ENCODE data around the gene PPEF2.

GRCh38 chr4:75920327-75920726, 18.1 kb upstream of the PPEF2 start:
- TF ChIP-seq CTCF (conservative IDR thresholded peaks at IDR 0.05; ENCODE audit: low read depth, low read length): no peak
- TF ChIP-seq EZH2 (IDR thresholded peaks at IDR 0.05; ENCODE audit: borderline replicate concordance, low read depth, low read length, poor library complexity, severe bottlenecking): no peak
